Cerebellar nuclear complex (tissue), 1 donor: ENCODE results near the gene SCRN1.

Source experiments
- DNase-seq, 2 experiments: peaks; one replicate each; lab custom pipeline; 2025; lab: John Stamatoyannopoulos, UW

Gene SCRN1

GRCh38 chr7:30005464-30005863, 15.9 kb upstream of the SCRN1 start:
- no peak for DNase-seq

- no peak for DNase-seq
Observed at GRCh38 chr7:30003098-30003497, 13.5 kb upstream of the SCRN1 start.

- no peak for DNase-seq
Observed at GRCh38 chr7:30001998-30002397, 12.4 kb upstream of the SCRN1 start.

- no peak for DNase-seq
Observed at GRCh38 chr7:29998489-29998888, 8.9 kb upstream of the SCRN1 start.

- no peak for DNase-seq
Observed at GRCh38 chr7:29996321-29996720, 6.7 kb upstream of the SCRN1 start.

- DNase-seq, result no peak
Observed at GRCh38 chr7:29995652-29996051, 6.1 kb upstream of the SCRN1 start.

GRCh38 chr7:29993140-29993539, 3.5 kb upstream of the SCRN1 start:
- DNase-seq, result no peak

DNA sequence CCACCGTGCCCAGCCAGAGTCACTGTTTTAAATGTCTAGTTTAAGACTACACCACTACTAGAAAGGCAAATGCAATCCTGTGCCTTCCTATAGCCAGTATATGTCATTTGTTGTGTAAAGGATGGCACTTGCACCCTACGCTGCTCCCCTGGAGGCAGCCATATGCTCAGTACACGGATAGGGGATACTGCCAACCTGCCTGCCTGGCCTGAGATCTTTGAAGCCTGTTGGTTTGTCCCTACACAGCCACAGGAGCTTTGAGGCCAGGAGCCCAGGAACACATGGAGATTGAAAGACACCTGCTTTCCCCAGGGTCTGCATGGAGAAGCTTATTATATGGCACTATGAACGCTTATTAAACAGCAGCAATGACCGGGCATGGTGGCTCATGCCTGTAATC, 2.3 kb upstream of the SCRN1 start:
- DNase-seq, result no peak

DNA sequence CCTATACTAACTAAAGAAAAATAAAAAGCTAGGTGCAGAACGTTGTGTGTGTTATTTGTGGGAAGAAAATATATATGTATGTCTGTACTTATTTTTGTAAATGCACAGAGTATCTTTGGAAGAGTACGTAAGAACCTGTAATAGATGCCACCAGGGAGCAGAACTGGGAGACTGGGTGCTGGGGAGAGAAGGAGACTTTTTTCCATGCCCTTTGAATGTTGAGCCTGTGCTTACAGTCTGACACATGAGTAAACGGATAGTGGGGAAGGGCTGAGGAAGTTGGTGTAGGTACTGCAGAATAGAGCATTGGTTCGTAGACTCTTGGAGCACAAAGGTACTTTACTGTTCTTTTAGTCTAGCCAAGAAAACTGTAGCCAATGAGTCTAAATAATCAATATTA, 1.3 kb upstream of the SCRN1 start:
- DNase-seq, result no peak

- no peak for DNase-seq
Observed at GRCh38 chr7:29988424-29989256, 961 bp downstream of the SCRN1 start.

- DNase-seq, result no peak
Observed at GRCh38 chr7:29987811-29988317, 1.7 kb downstream of the SCRN1 start.

GRCh38 chr7:29987083-29987482, 2.5 kb downstream of the SCRN1 start:
- DNase-seq, result no peak

- DNase-seq, result peak; percentile 65 to 83
Observed at GRCh38 chr7:29980151-29980550, 9.4 kb downstream of the SCRN1 start.

DNA sequence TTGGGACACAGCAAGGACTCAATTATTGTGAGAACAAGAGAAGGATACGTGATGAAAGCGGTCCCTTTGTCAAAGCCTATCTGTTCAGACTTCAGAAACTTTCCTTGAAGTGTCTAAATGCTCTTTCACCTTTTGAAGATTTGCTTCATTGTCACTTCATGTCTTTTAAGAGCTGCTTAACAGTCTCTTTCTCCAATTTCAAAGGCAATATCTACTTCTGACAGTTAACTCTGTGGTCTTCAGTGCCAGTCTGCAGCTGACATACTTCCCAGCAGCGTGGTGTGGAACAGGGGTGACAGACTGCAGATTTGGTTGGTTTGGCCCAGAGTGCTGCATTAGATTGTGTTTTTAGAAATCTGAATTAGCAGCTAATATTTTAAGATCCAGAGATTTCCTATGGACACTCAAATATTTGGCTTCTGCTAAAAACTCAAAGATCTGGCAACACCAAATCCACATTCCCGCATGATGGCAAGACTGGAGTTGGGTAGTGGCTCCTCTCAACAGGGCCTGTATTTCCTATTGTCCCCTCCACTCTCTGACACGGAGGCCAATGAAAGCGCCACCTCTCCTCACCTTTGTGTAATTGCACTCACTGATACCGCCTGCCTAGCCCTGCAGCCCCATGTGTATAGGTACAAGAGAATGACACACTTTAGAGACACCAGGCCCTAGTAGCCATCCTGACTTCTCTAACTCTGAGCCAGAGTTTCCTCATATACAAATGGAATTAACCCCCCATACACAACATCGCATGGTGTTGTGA, 11.5 kb downstream of the SCRN1 start:
- no peak for DNase-seq

DNA sequence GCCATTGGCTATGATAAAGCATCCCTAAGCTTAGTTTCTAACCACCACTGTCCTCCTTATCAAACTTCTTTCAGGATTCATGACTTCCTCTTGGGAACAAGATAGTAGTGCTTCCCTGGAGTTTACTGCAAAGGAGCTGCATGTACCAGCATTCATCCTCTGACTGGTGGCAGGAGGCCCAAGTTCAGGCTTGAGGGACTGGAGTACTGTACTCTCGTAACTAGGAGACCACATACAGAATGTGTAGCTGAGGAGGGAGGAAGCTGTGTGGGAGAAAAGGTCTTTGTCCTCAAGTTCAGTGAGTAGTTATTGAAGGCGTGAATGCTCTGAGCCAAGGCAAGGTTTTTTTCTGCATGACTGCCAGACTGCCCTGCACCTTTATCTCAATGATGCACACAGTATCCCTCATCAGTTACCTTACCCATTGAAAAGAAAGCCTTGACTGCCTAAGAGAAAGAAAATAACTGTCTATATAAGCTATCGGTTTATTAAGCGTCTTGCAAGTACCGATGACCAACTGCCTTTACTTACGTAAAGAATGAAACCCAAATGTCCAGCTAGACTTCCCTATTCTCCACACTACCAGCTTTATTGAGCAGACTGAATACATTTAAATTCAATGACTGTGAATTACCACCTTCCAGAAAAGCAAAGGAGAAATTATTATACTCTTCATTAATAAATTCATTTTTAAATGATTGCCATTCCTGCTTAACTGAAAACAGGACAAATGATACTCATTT, 12.8 kb downstream of the SCRN1 start:
- peak in 1 of 2 experiments; percentile 49 for DNase-seq

DNA sequence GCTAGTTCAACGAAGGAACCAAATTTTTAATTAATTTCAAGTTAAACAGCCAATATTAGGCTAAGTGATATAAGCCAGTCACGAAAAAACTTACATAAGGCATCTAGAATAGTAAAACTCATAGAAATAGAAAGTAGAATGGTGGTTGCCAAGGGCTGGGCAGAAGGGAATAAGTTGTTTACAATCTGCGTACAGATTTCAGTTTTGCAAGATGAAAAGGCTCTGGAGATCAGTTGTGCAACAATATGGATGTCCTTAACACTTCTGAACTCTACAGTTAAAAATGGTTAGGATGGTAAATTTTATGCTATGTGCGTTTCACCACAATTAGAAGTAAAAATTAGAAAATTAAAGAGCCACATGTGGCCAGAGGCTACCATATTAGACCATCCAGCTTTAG, 13.3 kb downstream of the SCRN1 start:
- DNase-seq, result no peak

- DNase-seq, result no peak
Observed at GRCh38 chr7:29975561-29975960, 14.0 kb downstream of the SCRN1 start.

- DNase-seq, result no peak
Observed at GRCh38 chr7:29974286-29974685, 15.3 kb downstream of the SCRN1 start.

DNA sequence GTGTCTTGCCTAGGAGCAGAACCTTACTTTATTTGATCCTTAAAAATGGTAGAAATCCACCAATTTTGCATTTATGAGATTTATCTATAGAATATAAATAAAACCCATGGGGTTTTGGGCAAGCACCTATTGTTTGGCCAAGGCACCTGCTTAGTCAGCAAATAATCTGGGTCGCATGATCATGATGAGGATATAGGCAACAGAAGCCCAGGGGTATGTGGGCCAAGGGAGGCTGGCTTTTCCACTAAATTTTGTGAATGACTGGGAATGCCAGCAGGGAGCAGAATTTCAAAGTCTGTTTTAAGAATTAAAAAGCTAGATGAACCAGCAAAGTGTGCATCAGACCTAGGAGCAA, 17.3 kb downstream of the SCRN1 start:
- no peak for DNase-seq

DNA sequence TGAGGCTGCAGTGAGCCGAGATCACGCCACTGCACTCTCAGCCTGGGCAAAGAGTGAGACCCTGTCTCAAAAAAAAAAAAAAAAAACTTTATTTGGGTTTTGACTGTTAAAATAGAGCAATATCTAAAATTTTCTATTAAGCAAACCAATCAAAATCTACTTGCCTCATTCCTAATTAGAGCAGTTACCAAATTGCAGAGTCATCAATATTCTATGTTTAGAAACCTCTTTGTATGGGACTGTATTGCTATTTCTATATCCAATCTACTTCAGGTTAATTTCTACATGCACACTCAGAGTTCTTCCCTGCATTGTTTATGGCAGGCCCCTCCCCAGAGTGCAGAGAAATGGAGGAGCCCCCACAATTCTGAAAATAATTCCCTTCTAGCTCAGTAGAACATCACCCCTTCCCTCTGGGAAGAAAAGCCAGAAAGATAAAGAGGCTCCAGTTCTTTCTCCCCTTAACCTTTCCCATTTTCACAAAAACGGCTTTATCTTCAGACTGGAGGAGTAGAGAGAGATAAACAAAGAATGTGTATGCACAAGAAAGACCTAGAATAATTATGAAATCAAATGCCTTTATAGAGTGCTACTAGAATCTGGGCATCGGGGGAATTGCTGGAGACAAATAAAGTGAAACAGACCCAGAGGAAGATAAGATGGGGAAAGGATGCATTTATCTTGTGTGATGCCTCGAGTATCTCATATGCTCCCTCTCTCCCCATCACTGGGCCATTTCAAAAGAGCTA, 17.9 kb downstream of the SCRN1 start:
- DNase-seq, result no peak

GRCh38 chr7:29970158-29970557, 19.4 kb downstream of the SCRN1 start:
- DNase-seq, result no peak

- DNase-seq, result no peak
Observed at GRCh38 chr7:29969738-29970137, 19.9 kb downstream of the SCRN1 start.
